ENCODE results near the gene L1CAM.

The L1CAM gene

DNA sequence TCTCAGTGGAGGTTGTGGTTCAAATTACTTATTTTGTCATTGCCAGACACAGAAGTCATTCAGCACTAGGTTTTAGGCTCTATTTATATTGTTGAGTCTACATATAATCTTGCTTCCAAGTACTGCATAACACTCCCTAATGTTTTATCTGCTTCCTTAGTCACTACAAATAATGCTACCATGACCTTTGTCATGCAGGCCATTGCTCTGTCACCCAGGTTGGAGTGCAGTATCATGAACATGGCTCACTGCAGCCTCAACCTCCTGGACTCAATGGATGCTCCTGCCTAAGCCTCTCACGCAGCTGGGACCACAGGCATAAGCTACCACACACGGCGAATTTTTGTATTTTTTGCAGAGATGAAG, 32.1 kb downstream of the L1CAM start:
- no peaks in the 10 kb centered on the region for H3K4me1 ChIP-seq (ENCODE audit: control insufficient read depth, insufficient read depth, low read length)
- ChIA-PET CTCF (interaction anchor here (1.0 kb wide), 1 partner anchor 63 kb away, joined by 3 read pairs; no protein-coding TSS in a partner anchor), POLR2A (no interaction called here)
- H3K36me3 ChIP-seq (ENCODE audit: control insufficient read depth in 2 of 2, insufficient read depth in 1 of 2, low read length in 2 of 2) = no peaks in the 10 kb centered on the region
- H3K27ac ChIP-seq (ENCODE audit: extremely low read depth, low read depth, low read length) = no peak overlapping the region
- H3K9me3 ChIP-seq (ENCODE audit: control insufficient read depth, insufficient read depth, low read depth, low read length) = no peaks in the 10 kb centered on the region
- TF ChIP-seq ZNF658 (tag by site-specific recombination; IDR thresholded peaks at IDR 0.05) (no peak), SP3 (tag by site-specific recombination; IDR thresholded peaks at IDR 0.05) (no peak), ZSCAN23 (tag by site-specific recombination; IDR thresholded peaks at IDR 0.05) (no peak), ZNF521 (tag by site-specific recombination; IDR thresholded peaks at IDR 0.05) (no peak), ZNF548 (tag by site-specific recombination; IDR thresholded peaks at IDR 0.05) (no peak), ZNF138 (tag by site-specific recombination; IDR thresholded peaks at IDR 0.05; ENCODE audit: borderline replicate concordance) (no peak), ZNF16 (tag by site-specific recombination; IDR thresholded peaks at IDR 0.05; ENCODE audit: low read depth) (no peak), ZNF549 (tag by site-specific recombination; IDR thresholded peaks at IDR 0.05) (no peak)
- TF ChIP-seq, protein P1, sequence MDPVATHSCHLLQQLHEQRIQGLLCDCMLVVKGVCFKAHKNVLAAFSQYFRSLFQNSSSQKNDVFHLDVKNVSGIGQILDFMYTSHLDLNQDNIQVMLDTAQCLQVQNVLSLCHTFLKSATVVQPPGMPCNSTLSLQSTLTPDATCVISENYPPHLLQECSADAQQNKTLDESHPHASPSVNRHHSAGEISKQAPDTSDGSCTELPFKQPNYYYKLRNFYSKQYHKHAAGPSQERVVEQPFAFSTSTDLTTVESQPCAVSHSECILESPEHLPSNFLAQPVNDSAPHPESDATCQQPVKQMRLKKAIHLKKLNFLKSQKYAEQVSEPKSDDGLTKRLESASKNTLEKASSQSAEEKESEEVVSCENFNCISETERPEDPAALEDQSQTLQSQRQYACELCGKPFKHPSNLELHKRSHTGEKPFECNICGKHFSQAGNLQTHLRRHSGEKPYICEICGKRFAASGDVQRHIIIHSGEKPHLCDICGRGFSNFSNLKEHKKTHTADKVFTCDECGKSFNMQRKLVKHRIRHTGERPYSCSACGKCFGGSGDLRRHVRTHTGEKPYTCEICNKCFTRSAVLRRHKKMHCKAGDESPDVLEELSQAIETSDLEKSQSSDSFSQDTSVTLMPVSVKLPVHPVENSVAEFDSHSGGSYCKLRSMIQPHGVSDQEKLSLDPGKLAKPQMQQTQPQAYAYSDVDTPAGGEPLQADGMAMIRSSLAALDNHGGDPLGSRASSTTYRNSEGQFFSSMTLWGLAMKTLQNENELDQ (tag by site-specific recombination; IDR thresholded peaks at IDR 0.05; ENCODE audit: low read depth) = no peak
- no peak overlapping the region for H3K4me3 ChIP-seq (ENCODE audit: low read depth, low read length)

- Histone ChIP-seq H3K36me3 (ENCODE audit: control insufficient read depth in 2 of 2, insufficient read depth in 1 of 2, low read length in 2 of 2) (no peaks in the 10 kb centered on the region), H3K4me1 (ENCODE audit: control insufficient read depth, insufficient read depth, low read length) (no peaks in the 10 kb centered on the region), H3K4me3 (ENCODE audit: low read depth, low read length) (no peak overlapping the region), H3K9me3 (ENCODE audit: control insufficient read depth, insufficient read depth, low read depth, low read length) (no peaks in the 10 kb centered on the region), H3K27ac (ENCODE audit: extremely low read depth, low read depth, low read length) (no peak overlapping the region)
- ChIA-PET CTCF (interaction anchor here (0.6 to 1.5 kb wide), 5 partner anchors 12 to 99 kb away, joined by 3 read pairs; no protein-coding TSS in a partner anchor), POLR2A (no interaction called here)
- no peak for TF ChIP-seq YY2 (tag by site-specific recombination; IDR thresholded peaks at IDR 0.05)
- no peak for TF ChIP-seq ZNF19 (tag by site-specific recombination; IDR thresholded peaks at IDR 0.05; ENCODE audit: low read depth)
- TF ChIP-seq ZNF26 (tag by site-specific recombination; IDR thresholded peaks at IDR 0.05) = peak; percentile 78
Observed at GRCh38 chrX:153853180-153853901, 32.6 kb downstream of the L1CAM start.

- ChIA-PET POLR2A (no interaction called here), CTCF (interaction anchor here (0.6 to 1.5 kb wide), 5 partner anchors 36 to 101 kb away, joined by 3 read pairs; no protein-coding TSS in a partner anchor)
- no peaks in the 10 kb centered on the region for H3K4me1 ChIP-seq (ENCODE audit: control insufficient read depth, insufficient read depth, low read length)
- H3K27ac ChIP-seq (ENCODE audit: extremely low read depth, low read depth, low read length) = no peak overlapping the region
- no peaks in the 10 kb centered on the region for H3K36me3 ChIP-seq (ENCODE audit: control insufficient read depth in 2 of 2, insufficient read depth in 1 of 2, low read length in 2 of 2)
- H3K9me3 ChIP-seq (ENCODE audit: control insufficient read depth, insufficient read depth, low read depth, low read length) = no peaks in the 10 kb centered on the region
- no peak overlapping the region for H3K4me3 ChIP-seq (ENCODE audit: low read depth, low read length)
- TF ChIP-seq ZNF140 (tag by site-specific recombination; IDR thresholded peaks at IDR 0.05) (no peak), ZNF423 (tag by site-specific recombination; IDR thresholded peaks at IDR 0.05) (no peak), KLF8 (tag by site-specific recombination; IDR thresholded peaks at IDR 0.05) (no peak), ZNF175 (tag by site-specific recombination; IDR thresholded peaks at IDR 0.05) (no peak), ZNF157 (tag by site-specific recombination; IDR thresholded peaks at IDR 0.05) (no peak), SCRT2 (tag by site-specific recombination; IDR thresholded peaks at IDR 0.05) (no peak), ZNF155 (tag by site-specific recombination; IDR thresholded peaks at IDR 0.05) (no peak), ZNF768 (tag by site-specific recombination; IDR thresholded peaks at IDR 0.05) (no peak), ZNF221 (tag by site-specific recombination; IDR thresholded peaks at IDR 0.05; ENCODE audit: borderline replicate concordance) (no peak), ZNF660 (tag by site-specific recombination; IDR thresholded peaks at IDR 0.05) (no peak), ZNF692 (tag by site-specific recombination; IDR thresholded peaks at IDR 0.05) (no peak)
- TF ChIP-seq, protein P2, sequence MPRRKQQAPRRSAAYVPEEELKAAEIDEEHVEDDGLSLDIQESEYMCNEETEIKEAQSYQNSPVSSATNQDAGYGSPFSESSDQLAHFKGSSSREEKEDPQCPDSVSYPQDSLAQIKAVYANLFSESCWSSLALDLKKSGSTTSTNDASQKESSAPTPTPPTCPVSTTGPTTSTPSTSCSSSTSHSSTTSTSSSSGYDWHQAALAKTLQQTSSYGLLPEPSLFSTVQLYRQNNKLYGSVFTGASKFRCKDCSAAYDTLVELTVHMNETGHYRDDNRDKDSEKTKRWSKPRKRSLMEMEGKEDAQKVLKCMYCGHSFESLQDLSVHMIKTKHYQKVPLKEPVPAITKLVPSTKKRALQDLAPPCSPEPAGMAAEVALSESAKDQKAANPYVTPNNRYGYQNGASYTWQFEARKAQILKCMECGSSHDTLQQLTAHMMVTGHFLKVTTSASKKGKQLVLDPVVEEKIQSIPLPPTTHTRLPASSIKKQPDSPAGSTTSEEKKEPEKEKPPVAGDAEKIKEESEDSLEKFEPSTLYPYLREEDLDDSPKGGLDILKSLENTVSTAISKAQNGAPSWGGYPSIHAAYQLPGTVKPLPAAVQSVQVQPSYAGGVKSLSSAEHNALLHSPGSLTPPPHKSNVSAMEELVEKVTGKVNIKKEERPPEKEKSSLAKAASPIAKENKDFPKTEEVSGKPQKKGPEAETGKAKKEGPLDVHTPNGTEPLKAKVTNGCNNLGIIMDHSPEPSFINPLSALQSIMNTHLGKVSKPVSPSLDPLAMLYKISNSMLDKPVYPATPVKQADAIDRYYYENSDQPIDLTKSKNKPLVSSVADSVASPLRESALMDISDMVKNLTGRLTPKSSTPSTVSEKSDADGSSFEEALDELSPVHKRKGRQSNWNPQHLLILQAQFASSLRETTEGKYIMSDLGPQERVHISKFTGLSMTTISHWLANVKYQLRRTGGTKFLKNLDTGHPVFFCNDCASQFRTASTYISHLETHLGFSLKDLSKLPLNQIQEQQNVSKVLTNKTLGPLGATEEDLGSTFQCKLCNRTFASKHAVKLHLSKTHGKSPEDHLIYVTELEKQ (tag by site-specific recombination; IDR thresholded peaks at IDR 0.05; ENCODE audit: borderline replicate concordance) = no peak
Observed at GRCh38 chrX:153851981-153852380, 34.0 kb downstream of the L1CAM start.

All from HEK293 (cell line).